NCI-H446 (cell line): ENCODE results near the gene HIP1.
"Not testable (repeated sequence)": the region's sequence is repeated elsewhere in the genome, so short reads cannot be mapped to it uniquely, and the experiment has no call there.

Source experiments
- DNase-seq, 2 experiments: peaks; one replicate each; lab custom pipeline; 2025; lab: John Stamatoyannopoulos, UW

HIP1 gene

GRCh38 chr7:75609416-75609815 is 129.3 kb downstream of the HIP1 start:
- not testable (repeated sequence) for DNase-seq

DNA sequence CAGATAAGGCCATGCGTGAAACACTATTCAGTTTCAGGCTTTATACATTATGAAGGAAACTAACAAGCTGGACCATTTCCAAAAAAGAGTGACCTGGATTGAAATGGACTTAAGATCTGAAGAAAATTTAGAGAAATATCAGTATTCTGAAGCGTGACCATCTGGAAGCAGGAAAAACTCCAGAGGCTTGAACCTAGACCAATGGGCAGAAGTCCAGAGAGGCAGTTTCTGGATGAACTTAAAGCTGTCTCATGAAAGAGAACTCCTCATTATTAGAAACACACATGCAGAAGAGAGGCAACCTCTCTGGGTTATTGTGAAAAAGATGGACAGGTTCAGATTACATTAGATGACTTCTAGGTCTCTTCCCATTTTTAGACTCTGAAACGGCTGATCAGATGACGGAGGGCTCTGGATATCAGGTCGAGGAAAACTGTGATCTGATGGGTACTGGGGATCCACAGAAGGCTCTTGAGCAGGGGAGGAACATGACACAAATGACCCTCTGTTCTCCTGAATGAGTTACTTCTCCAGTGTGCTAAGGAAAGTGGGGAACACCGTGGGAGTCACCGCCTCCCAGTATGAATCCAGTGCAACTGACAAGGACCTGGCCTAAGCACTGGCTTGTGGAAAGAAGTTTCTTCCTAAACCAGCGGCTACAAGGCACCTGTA is 130.2 kb downstream of the HIP1 start:
- no peak for DNase-seq

DNA sequence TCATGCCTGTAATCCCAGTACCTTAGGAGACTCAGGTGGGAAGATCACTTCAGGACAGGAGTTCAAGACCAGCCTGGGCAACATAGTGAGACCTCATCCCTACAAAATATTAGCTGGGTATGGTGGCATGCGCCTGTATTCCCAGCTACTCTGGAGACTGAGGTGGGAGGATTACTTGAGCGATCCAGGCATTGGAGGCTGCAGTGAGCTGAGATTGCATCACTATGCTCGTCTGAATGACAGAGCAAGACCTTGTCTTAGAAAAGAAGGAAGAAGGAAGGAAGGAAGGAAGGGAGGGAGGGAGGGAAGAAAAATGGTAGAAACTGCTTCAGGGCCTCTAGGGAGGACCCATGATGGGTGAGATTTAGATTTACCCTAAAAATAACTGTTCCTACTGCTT is 134.3 kb downstream of the HIP1 start:
- DNase-seq, result no peak

- DNase-seq, result not testable (repeated sequence)
These were observed 135.9 kb downstream of the HIP1 start for GRCh38 chr7:75602831-75603230.

DNA sequence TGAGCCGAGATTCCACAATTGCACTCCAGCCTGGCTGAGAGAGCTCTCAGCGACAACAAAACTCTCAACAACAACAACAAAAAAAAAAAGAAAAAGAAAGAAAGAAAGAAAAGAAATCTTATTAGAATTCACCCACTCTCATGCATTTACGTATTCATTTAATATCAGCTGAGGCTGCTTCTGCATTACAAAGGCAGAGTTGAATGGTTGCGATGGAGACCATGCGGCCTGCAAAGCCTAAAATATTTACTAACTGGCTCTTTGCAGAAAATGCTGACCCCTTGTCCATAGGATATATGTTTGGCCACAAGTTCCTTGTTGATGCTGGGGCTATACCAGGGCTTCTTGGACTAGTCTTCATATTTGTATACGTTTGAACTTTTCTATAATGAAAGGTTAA is 137.2 kb downstream of the HIP1 start:
- DNase-seq, result no peak

DNA sequence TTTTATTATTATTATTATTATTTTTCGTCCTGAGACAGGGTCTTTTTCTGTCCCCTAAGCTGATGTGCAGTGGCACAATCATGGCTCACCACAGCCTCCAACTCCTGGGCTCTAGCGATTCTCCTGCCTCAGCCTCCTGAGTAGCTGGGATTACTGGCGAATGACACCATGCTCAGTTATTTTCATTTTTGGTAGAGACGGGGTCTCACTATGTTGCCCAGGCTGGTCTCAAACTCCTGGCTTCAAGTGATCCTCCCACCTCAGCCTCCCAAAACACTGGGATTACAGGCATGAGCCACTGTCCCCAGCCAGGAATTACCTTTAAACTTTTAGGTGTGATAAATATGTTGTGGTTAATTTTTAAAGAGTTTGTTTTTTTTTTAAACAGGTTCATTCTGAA is 138.0 kb downstream of the HIP1 start:
- DNase-seq, result not testable (repeated sequence)

DNA sequence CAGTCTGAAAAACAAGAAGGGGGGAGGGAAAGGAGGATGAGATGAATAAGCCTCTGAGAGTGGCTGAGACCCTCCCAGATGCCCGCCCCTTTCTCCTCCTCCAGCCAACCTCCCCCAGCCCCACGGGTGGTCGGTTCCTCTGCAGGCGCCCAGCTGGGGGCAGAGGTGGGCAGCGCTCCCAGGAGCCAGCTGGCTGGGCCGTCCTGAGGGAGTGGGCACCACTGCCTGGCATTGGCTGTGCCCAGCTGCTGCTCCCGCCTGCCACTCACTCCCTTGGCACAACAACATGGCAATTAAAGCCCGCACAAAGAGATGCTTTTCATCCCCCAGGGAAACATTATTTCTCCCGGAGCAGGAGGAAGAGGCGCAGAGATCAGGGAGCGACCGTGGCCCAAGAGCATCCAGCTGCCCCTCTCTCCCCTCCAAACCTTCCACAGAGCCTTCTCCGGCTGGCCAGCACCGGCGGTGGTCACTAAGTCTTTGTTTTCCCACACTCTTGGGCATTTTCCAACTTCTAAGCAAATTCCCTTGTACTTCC is 139.4 kb downstream of the HIP1 start:
- peak in 1 of 2 experiments; percentile 74 for DNase-seq

- no peak for DNase-seq
These were observed 141.8 kb downstream of the HIP1 start for GRCh38 chr7:75596727-75597614.

DNA sequence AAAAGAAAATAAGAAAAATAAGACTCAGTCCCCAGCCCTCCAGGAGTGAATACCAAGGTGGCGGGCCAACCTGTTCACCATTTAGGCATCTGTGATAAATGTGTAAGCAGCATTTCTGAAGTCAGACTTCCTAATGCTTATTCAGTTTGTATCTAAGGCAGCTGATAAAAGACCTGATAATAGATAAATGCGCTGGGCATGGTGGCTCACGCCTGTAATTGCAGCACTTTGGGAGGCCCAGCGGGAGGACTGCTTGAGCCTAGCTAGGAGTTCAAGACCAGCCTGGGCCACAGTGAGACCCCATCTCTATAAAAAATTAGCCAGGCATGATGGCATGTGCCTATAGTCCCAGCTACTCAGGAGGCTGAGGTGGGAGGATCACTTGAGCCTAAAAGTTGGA is 143.0 kb downstream of the HIP1 start:
- DNase-seq, result no peak

DNA sequence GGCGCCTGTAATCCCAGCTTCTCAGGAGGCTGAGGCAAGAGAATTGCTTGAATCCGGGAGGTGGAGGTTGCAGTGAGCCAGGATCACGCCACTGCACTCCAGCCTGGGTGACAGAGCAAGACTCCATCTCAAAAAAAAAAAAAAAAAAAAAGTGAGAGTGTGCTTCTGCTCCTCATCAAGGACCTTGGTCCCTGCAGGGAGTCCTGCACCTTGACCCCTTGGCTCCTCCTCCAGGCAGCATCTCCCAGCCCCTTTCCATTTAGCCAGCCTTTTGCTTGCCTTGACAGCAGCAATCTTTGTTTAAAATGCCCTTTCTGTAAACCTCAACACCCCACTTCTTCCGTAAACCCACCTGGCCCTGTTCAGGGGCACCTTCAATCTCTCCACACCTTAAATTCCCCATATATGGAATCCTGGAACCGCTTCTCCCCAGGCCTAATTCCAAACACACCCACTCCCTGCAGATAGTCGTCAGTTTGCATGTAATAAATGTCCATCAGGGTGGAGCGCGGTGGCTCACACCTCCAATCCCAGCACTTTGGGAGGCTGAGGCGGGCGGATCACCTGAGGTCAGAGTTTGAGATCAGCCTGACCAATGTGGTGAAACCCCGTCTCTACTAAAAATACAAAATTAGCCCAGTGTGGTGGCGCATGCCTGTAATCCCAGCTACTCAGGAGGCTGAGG is 145.1 kb downstream of the HIP1 start:
- DNase-seq, result not testable (repeated sequence)

DNA sequence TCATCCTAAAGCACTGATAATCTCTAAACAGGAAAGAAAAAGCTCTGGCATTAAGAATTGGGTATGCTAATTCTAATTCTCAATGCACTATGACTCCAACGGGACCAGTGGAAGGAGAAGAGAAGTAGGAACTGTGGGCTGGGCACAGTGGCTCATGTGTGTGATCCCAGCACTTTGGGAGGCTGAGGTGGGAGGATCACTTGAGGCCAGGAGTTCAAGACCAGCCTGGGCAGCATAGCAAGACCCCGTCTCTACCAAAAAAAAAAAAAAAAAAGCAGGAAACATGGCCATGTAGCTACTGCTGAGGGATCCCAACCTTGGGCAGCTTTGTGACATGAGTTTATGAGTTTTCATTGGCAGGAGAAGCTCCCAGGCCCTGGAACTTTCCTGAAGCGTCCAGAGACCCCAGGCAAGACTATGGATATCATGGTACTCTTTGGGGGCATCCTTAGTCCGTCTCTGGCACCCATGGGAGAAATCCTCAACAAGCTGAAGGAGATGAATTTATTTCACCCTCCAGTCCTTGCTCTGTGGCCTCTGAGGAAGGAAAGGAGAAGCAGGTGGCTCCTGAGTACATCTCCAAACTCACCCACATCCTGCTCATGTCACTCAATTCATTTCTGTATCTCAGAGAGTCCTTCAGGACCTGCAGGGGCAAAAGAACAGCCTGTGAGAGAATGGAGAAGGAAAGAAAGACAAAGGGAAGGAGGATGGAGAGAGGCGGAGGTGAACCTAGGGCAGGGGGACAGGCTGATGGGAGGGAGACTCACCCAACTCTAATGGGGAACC is 147.1 kb downstream of the HIP1 start:
- DNase-seq, result no peak

- DNase-seq, result no peak
These were observed 148.3 kb downstream of the HIP1 start for GRCh38 chr7:75590373-75591005.

- DNase-seq, result no peak
These were observed 154.4 kb downstream of the HIP1 start for GRCh38 chr7:75584354-75584753.

DNA sequence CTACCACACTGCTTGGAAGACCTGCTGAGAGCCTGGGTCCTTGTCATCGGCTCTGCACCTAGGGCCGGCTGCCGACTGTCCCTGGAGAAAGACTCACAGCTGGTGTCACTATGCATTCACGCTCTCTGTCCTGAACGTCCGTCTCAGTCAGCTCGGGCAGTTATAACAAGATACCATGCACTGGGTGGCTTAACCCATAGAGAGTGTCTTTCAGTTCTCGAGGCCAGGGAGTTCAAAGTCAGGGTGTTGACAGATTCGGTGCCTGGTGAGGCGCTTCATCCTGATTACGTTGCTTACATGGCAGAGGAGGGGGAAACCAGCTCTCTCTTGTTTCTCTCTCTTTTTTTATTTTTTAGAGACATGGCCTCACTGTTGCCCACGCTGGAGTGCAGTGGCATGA is 155.5 kb downstream of the HIP1 start:
- DNase-seq, result no peak

DNA sequence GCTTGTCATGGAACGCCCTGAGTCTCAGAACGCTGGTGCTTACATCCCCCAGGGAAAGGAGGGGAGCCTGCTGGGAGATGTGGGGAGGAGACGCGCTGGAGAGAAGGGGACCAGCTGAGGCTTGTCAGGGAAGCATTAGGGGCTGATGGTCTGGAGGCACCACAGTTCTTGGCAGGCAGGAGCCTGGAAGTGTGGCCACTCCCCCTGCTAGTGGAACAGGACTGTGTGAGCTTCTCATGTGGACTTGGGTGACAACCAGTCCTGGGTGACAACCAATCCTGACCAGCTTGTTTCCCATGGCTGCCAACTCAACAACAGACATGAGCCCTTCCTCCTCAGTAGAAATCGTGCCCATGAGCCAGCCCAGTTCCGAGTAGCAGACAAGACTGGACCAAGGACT is 158.8 kb downstream of the HIP1 start:
- no peak for DNase-seq

- no peak for DNase-seq
These were observed 160.7 kb downstream of the HIP1 start for GRCh38 chr7:75578081-75578480.

- peak in 1 of 2 experiments; percentile 1 for DNase-seq
These were observed 163.1 kb downstream of the HIP1 start for GRCh38 chr7:75575488-75576121.

DNA sequence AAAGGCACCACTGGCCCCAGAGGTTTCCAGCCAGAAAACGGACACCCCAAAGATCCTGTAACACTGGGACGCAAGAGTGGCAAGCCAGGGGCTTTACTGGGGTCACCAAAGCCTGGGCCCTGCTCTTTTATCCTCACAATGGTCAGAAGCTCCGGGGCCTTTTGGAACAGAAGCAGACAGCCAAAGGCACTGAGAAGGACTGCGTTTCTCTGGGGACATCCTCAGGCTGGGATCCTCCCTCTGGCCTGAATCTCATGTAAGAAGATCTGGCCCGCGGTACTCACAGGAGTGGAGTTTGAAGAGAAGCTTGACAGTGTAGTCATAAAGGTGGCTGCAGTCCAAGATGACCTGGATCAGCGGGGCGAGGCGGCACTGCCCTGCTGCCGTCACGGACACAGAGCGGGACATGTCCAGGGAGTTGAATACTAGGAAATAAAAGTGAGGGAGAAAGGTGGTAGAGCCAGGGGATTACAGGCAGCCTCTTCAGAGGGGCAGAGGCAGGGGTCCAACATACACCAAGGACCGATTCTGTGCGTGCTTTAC is 165.2 kb downstream of the HIP1 start:
- DNase-seq, result no peak

DNA sequence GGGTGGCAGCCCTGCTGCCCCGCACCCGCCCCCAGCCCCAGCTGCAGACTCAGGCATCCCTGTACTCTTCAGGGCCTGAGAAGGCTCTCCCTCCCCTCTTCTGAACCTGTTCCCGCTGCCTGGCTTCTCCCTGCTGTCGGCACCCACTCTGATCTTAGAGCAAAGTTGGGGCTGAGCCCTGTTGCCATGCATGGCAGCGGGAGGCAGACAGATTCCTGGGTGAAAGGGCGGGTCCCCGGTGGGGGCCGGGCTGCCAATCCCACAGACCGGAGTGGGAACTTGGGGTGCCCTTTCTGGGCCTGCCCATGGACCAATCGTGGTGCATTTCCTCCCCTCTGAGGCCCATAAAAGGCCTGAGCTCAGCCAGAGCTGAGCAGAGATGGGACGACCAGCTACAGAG is 165.9 kb downstream of the HIP1 start:
- DNase-seq, result no peak

DNA sequence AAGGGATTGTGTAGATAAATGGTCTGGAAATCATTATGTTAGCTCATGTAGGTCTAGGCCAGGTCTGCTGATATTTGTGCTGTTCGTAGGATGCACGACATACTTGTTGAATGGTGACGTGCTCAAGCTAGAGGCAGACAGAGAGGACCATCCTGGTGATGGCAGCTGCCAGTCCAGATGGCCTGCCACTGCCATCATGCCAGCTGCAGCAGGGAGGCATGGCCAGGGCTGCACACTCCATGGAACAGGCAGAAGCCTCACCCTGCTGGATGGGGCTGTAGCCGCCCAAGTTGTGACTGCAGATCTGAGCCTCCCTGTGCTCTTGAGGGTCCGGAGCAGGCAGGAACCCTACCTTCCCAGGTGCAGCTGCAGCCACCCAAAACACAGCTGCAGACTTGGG is 166.3 kb downstream of the HIP1 start:
- peak; percentile 25 to 53 for DNase-seq
